A172 (cell line): ENCODE results near the gene DOHH. TPM values are rescaled to one million over a fixed set of nuclear protein-coding genes. Genes with fewer than 3 reads are reported as not detected.

Experiments used
- DNase-seq: peaks from one replicate; pipeline ENCODE4 v3.0.0-alpha.2; 2015; ENCODE audit warnings: low spot score
- total RNA-seq: library from RNA; depleted of rRNA; stranded (reverse); fragments of >200 nt; shearing (Covaris generic); gene quantifications from 2 replicates; pipeline ENCODE4 v1.2.3, GENCODE V29; 2014; rRNA removed

The DOHH gene
- total RNA-seq, 1 experiment from 2014 or later: 18.0 TPM

DNA sequence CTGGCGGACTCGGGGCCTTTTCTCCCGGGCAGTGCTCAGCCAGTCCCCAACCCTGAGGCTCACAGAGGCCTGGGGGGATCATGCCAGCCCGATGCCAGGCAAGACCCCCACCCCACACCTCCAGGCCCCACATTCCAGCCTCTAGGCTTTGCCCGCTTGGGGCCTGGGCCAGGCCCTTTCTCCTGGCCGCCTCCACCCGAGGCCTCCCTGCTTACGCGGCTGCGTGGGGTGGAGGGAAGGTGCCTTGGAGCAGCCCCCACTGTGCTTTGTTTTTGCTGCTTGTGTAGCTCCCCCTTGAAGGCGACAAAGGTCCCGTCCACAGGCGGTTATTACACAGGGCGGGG is 58.5 kb downstream of the DOHH start:
- DNase-seq: no peak

DNA sequence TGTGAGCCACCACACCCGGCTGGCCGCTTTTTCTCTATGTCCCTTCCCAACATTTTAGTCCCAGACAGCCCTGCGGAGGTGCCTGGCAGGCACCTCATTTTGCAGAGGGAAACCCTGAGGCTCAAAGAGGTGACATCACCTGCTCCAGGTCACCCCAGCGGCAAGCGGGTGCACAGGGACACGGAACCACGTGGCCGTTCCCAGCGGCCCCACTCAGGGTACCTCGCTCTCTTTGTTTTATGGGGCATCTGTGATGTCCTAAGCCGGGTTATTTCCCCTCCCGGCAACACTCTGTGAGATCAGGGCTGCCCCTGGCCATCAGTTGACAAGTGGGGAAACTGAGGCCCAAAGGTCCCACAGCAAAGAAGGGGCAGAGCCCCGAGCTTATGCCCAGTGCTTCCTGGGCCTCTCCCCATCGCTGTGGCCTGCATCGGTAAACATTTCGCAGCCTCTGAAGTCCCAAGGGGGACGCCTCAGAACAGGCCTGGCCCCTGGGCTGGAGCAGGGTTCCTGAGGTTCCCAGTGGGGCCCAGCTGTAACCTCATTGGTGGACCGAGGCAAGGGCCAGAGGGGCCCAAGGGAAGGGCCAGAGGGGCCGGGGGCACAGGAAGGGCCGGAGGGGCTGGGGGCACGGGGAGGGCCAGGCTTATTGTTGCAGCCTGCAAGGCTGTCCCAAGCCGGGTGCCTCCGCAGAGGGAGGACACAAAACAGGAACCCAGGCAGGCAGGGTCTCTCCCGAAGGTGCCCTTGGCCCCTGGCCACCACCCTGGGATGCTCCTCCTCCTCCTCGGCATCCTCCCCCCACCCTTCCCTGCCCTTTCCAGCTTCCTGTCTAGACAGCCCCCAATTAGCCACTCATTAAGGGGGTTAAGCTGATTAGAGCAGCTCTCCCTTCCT is 59.1 kb downstream of the DOHH start:
- DNase-seq: no peak

Other genes starting within 250 kb of the DOHH start
- 26.2 and 32.5 TPM in 2 replicates for gene NFIC, start 134.1 kb downstream of the DOHH start, total RNA-seq
- gene SMIM24, start 20.1 kb downstream of the DOHH start, total RNA-seq: not detected in 2 replicates
- not detected in 2 replicates for gene SMIM44, start 17.2 kb downstream of the DOHH start, total RNA-seq
- gene FZR1, start 5.6 kb upstream of the DOHH start, total RNA-seq: 44.4 and 46.2 TPM in 2 replicates
- gene TEKTIP1, start 38.5 kb upstream of the DOHH start, total RNA-seq: not detected in 2 replicates
- 152 and 169 TPM in 2 replicates for gene MFSD12, start 56.9 kb upstream of the DOHH start, total RNA-seq
- gene HMG20B, start 72.3 kb upstream of the DOHH start, total RNA-seq: 224 and 260 TPM in 2 replicates
- gene GIPC3, start 84.8 kb upstream of the DOHH start, total RNA-seq: 0.07 TPM in 1 of 2 replicates, not detected in the other
- gene TBXA2R, start 106.2 kb upstream of the DOHH start, total RNA-seq: 3.4 and 7.4 TPM in 2 replicates
- gene CACTIN, start 126.1 kb upstream of the DOHH start, total RNA-seq: 23.0 and 34.6 TPM in 2 replicates
- 18.8 and 21.4 TPM in 2 replicates for gene PIP5K1C, start 199.8 kb upstream of the DOHH start, total RNA-seq
- gene TJP3, start 207.7 kb upstream of the DOHH start, total RNA-seq: 0.93 and 0.98 TPM in 2 replicates